NCI-H446 treated with DMSO at 0.1 percent for 48 hours (cell line): ENCODE results near the gene CCDC157.

Experiments used
- DNase-seq: peaks from one replicate; lab custom pipeline; 2025; lab: John Stamatoyannopoulos, UW

The CCDC157 gene

DNA sequence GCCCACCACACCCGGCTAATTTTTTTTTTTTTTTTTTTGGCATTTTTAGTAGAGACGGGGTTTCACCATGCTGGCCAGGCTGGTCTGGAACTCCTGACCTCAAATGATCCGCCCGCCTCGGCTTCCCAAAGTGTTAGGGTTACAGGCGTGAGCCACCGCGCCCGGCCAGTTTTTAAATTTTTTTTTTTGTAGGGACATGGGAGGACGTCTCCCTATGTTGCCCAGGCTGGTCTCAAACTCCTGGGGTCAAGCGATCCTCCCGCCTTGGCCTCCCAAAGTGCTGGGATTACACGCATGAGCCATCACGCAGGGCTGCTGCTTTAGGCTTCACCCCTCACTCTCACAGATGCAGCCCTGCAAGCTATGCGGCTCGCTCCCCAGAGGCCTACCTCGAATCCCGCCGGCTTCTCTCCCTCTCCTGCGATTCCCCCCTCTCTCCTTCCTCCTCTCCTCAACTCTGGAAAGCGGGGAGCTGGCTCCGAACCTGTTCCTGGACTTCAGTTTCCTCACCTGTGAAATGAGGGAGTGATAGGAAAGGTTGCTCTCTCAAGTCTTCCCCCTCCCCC lies 926 bp downstream of the CCDC157 start:
- no peak for DNase-seq

DNA sequence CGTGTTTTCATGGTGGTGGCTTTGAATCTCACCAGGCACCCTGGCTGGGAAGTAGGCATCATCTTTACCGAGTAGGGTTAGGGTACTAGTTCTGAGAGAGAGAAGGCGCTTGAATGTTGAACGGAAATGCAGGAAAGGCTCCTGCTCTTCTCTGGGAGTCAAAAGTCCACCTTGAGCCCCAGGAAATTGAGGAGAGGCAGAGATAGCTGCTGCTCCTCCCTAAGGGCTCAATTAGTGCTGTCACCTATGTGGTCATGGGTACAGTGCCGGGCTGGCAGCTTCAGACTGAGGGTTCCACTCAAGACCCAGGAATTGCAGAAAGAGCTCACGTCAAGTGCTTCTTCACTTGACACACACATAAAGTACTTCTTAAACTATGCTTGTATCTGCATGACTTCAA lies 1.7 kb downstream of the CCDC157 start:
- no peak for DNase-seq

- DNase-seq = no peak
Observed at GRCh38 chr22:30361916-30362650, 5.3 kb downstream of the CCDC157 start.

GRCh38 chr22:30362651-30363281 lies 6.0 kb downstream of the CCDC157 start:
- no peak for DNase-seq

- no peak for DNase-seq
Observed at GRCh38 chr22:30365891-30366290, 9.1 kb downstream of the CCDC157 start.

DNA sequence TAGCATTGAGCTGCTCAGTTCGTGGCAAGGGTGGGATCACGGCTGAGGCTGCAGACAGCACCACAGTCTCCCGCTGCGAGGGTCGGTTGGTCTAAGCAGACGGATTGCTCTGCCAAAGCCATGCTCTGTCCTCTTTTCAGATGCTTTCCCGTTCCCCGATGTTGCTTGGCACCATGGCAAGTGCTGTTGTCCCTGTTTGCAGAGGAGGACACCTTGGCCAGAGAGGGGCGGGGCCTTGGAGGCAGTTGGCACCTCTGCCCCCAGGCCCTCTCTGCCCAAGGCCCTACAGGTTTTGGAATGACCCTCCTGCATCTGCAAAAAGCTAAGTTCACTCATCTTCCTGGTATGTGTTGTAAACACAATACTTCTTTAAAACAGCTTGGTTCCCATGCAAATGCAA lies 11.6 kb downstream of the CCDC157 start:
- DNase-seq = no peak

DNA sequence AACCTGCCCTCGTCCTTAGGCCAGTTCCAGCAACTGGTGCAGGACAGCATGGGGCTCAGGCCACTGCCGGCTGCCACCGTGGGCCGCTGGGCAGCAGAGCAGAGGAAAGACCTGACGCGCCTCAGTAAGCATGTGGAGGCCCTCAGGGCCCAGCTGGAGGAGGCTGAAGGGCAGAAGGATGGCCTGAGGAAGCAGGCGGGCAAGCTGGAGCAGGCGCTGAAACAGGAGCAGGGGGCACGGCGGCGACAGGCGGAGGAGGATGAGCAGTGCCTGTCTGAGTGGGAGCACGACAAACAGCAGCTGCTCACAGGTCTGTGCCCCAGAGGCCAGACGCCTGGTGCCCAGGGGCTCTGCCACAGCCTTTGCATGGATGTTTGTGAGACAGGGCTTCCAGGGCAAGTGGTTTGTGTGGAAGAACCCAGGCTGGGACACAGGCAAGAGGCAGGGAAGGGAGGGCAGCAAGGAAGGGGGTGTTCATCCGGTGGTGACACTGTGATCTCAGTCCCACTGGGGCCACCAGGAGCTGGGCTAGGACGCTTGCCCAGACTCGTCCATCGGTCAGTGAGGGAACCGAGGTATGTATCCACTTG lies 13.9 kb downstream of the CCDC157 start:
- no peak for DNase-seq

GRCh38 chr22:30371321-30371720 lies 14.5 kb downstream of the CCDC157 start:
- DNase-seq = no peak

DNA sequence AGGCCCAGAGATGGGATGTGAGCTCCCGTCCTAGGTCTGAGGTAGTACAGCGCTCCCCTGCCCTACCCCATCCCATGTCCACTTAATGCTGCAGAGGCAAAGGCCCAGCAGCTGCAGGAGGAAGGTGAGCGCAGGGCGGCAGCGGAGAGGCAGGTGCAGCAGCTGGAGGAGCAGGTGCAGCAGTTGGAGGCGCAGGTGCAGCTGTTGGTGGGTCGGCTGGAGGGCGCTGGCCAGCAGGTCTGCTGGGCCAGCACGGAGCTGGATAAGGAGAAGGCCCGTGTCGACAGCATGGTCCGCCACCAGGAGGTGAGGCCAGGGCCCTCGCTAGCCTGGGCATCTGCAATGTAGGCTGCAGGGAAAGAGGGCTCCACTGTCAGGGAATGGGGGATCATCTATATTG lies 15.2 kb downstream of the CCDC157 start:
- no peak for DNase-seq

DNA sequence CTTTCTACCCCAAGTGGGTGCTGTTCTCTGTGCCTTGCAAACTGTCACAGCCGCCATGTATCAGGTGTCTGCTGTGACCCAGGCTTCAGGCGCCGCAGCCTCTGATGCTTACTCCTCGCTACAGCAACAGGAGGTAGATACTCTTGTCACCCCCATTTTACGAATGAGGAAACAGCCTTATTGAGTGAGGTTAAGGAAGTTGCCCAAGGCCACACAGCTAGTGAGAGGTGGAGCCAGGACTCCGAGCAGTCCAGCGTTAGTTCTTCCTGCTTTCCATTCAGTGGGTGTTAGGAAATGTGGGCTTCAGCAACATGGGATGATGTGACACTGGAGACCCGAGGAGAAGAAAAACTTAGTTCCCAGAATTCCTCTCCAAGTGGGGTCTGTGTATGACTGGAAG lies 16.1 kb downstream of the CCDC157 start:
- no peak for DNase-seq

GRCh38 chr22:30373331-30374325 lies 16.8 kb downstream of the CCDC157 start:
- DNase-seq = no peak

DNA sequence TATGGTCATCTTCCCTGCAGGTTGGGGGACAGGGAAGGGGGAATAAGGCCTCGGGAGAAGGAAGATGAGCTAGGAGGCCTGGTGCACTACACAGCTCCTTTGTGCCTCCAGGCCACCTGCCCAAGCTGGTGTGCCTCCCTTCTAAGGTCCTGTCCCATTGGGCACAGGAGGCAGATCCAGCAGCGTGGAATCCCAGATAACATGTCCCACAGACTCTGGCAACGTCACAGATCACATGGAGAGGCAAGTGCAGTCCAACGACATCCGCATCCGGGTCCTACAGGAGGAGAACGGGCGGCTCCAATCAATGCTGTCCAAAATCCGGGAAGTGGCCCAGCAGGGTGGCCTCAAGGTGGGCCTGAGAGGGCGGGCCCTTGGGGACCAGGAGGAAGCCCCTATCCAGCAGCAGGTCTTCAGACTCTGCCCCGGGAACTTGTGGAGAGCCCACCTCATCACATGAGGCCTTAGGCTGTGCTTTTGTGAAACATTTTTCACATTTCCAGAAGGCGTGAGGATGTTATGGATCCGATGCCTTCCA lies 18.6 kb downstream of the CCDC157 start:
- DNase-seq = no peak

DNA sequence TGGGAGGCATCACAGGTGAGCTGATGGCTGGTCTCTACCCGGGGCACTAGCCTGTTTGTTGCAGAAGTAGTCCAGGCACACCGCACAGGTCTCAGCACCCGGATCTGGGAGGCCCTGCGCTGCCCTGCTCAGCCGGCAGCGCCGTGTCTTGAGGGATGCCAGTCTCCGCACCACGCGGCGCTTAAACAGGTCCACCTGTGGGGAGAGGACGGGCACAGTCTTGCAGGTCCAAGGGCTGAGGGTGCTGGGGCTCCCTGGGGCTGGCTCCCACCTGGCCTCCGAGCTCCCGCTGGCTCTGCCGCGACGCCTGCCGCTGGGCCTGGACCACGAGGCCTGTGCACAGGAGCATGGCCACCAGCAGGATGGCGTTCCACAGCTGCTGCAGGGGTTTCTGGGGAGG lies 23.2 kb downstream of the CCDC157 start:
- no peak for DNase-seq

DNA sequence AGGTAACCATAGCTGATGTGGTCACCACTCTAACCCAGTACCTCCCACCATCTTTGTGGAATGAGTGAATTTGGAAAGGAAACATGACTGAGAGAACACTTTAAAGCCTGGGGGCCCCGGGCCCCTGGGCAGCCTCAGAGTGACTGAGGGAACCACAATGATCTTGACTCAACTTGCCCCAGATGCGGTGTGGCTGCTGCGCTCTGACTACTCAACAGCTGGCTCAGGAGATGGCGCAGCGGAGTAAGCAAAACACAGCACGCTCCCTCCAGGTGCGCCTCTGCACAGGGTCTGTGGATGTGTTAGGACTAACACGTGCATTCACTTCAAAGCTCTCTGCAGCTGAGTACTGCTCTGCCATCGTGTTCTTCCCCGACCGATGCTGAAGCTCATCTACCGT lies 24.5 kb downstream of the CCDC157 start:
- DNase-seq = no peak

DNA sequence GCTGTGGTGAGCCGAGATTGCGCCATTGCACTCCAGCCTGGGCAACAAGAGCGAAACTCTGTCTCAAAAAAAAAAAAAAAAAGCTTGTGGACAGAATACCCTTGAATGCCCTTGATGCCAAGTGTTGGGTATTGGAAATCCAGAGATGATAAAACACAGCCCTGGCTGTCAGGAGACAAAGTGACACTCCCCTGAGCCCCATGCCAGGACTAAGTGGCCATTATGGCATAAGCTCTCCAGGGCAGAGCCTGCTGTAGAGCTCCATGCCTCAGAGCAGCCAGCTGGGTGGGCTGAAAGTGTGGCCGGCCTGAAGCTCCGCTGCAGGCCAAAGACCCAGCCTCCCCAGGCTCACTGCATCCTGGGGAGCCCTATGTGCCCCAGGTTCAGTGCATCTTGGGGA lies 25.5 kb downstream of the CCDC157 start:
- DNase-seq = no peak

- DNase-seq = no peak
Observed at GRCh38 chr22:30383061-30383460, 26.3 kb downstream of the CCDC157 start.

GRCh38 chr22:30385942-30386341 lies 29.1 kb downstream of the CCDC157 start:
- DNase-seq = no peak

- DNase-seq = no peak
Observed at GRCh38 chr22:30386608-30386959, 29.8 kb downstream of the CCDC157 start.

GRCh38 chr22:30386960-30387827 lies 30.4 kb downstream of the CCDC157 start, which contains the start of gene RNF215:
RNF215 (minus strand) TSS chr22:30387411; CDS start chr22:30387313, 98 bp downstream.
- DNase-seq = peak; percentile 27

GRCh38 chr22:30390974-30391691 lies 34.3 kb downstream of the CCDC157 start:
- no peak for DNase-seq
